CD14-positive monocyte (primary cell): ENCODE results near the gene CD276. TPM values are rescaled to one million over a fixed set of nuclear protein-coding genes. Genes with fewer than 3 reads are reported as not detected.

Experiments used
- DNase-seq, 3 donors: peaks; one replicate each; pipeline ENCODE4 v3.0.0-alpha.2; 2011 to 2022
- H2AFZ ChIP-seq: 2 replicates; pipeline ENCODE4 v1.6.0; 2012; ENCODE audit warnings: mild to moderate bottlenecking, low read depth, low read length, inconsistent platforms; ENCODE audit not compliant: insufficient read depth, poor library complexity, severe bottlenecking
- H3K27ac ChIP-seq, 2 donors: 1 replicate in 1 of 2; 2 replicates in 1 of 2; pipeline ENCODE4 v1.5.1; 2012 to 2013; ENCODE audit warnings: low read length in 2 of 2, control low read depth in 1 of 2, inconsistent platforms in 1 of 2, low read depth in 1 of 2, mild to moderate bottlenecking in 1 of 2
- H3K27me3 ChIP-seq, 2 donors: one replicate each; pipeline versions ENCODE4 v1.6.0 to v1.6.1; 2011 to 2013; ENCODE audit warnings: low read length in 2 of 2; ENCODE audit not compliant: control insufficient read depth in 2 of 2, insufficient read depth in 2 of 2
- H3K36me3 ChIP-seq, 2 donors: replicated peaks in 1 of 2; 1 replicate in 1 of 2; 2 replicates in 1 of 2; pipeline versions ENCODE4 v1.5.1 to v1.6.1; 2012 to 2013; ENCODE audit warnings: low read length in 2 of 2, control low read depth in 1 of 2, inconsistent platforms in 1 of 2, mild to moderate bottlenecking in 1 of 2; ENCODE audit not compliant: insufficient read depth in 2 of 2, control insufficient read depth in 1 of 2
- H3K4me1 ChIP-seq, 2 donors: 1 replicate in 1 of 2; 2 replicates in 1 of 2; pipeline versions ENCODE4 v1.5.1 to v1.6.1; 2012 to 2013; ENCODE audit warnings: low read length in 2 of 2, control low read depth in 1 of 2, inconsistent platforms in 1 of 2, mild to moderate bottlenecking in 1 of 2, moderate library complexity in 1 of 2; ENCODE audit not compliant: insufficient read depth in 2 of 2, control insufficient read depth in 1 of 2
- H3K4me2 ChIP-seq: replicated peaks from 2 replicates; pipeline ENCODE3; 2012; ENCODE audit warnings: low read length, moderate library complexity, mild to moderate bottlenecking; ENCODE audit not compliant: poor library complexity, severe bottlenecking; ENCODE audit errors: extremely low read depth
- H3K4me3 ChIP-seq, 3 experiments: fragments of 200-600 bp in 1 of 3; sonication (generic) in 1 of 3; replicated peaks in 1 of 3; 1 replicate in 2 of 3; 2 replicates in 1 of 3; pipeline ENCODE4 v1.5.1; 2011 to 2013; ENCODE audit warnings: low read length in 3 of 3, mild to moderate bottlenecking in 3 of 3, control low read depth in 2 of 3, low read depth in 2 of 3, inconsistent platforms in 1 of 3, moderate library complexity in 1 of 3
- H3K79me2 ChIP-seq: 2 replicates; pipeline ENCODE4 v1.6.0; 2012; ENCODE audit warnings: mild to moderate bottlenecking, control low read depth, inconsistent platforms, low read length, moderate library complexity; ENCODE audit not compliant: insufficient read depth
- H3K9ac ChIP-seq: 2 replicates; pipeline ENCODE4 v1.6.0; 2017; ENCODE audit warnings: low read length, mild to moderate bottlenecking; ENCODE audit not compliant: insufficient read depth, poor library complexity, severe bottlenecking
- H3K9me3 ChIP-seq, 2 donors: replicated peaks in 1 of 2; 1 replicate in 1 of 2; 2 replicates in 1 of 2; pipeline versions ENCODE4 v1.5.1 to v1.6.1; 2012 to 2013; ENCODE audit warnings: low read length in 2 of 2, control low read depth in 1 of 2; ENCODE audit not compliant: control insufficient read depth in 1 of 2, insufficient read depth in 1 of 2
- H4K20me1 ChIP-seq: 2 replicates; pipeline ENCODE4 v1.6.0; 2012; ENCODE audit warnings: mild to moderate bottlenecking, low read length, control low read depth, moderate library complexity; ENCODE audit not compliant: insufficient read depth
- H3K27ac Mint-ChIP-seq, 7 donors: one replicate each; pipeline ENCODE4 v1.8.0; 2020; ENCODE audit warnings: mild to moderate bottlenecking in 7 of 7, mixed read lengths in 7 of 7, moderate library complexity in 6 of 7, inconsistent platforms in 2 of 7
- H3K27me3 Mint-ChIP-seq, 3 donors: one replicate each; pipeline ENCODE4 v1.8.0; 2021 to 2022; ENCODE audit warnings: low read depth in 3 of 3, mild to moderate bottlenecking in 3 of 3, mixed read lengths in 3 of 3, moderate library complexity in 3 of 3, inconsistent platforms in 1 of 3
- H3K36me3 Mint-ChIP-seq, 2 donors: one replicate each; pipeline ENCODE4 v1.8.0; 2020; ENCODE audit warnings: mixed read lengths in 2 of 2, inconsistent platforms in 1 of 2, mild to moderate bottlenecking in 1 of 2
- H3K4me1 Mint-ChIP-seq: one replicate; pipeline ENCODE4 v1.8.0; 2020; ENCODE audit warnings: mild to moderate bottlenecking, mixed read lengths
- H3K4me3 Mint-ChIP-seq, 2 donors: one replicate each; pipeline ENCODE4 v1.8.0; 2020; ENCODE audit warnings: mild to moderate bottlenecking in 2 of 2, mixed read lengths in 2 of 2, moderate library complexity in 1 of 2
- H3K9me3 Mint-ChIP-seq, 7 donors: one replicate each; pipeline ENCODE4 v1.8.0; 2020 to 2022; ENCODE audit warnings: mixed read lengths in 7 of 7, mild to moderate bottlenecking in 6 of 7, moderate library complexity in 6 of 7, inconsistent platforms in 2 of 7
- WGBS: methylation state at CpG from one replicate; pipeline ENCODE4 v1.1.5; 2013; ENCODE audit warnings: missing lambda C conversion rate; ENCODE audit not compliant: insufficient coverage; 5-methylcytosine and 5-hydroxymethylcytosine counted together
- intact Hi-C, 2 donors: fragments of 100-400 bp; cut with micrococcal nuclease; formaldehyde crosslinking; loops; one replicate each; pipeline versions ENCODE4 v1.15.0 to v1.15.1; 2023
- polyA plus RNA-seq, 3 donors: library from polyadenylated mRNA; depleted of rRNA in 1 of 3; unstranded in 2 of 3; stranded (reverse) in 1 of 3; fragments of 300-500 nt in 2 of 3; fragments of >200 nt in 1 of 3; fragmentation: Illumina TruSeq in 2 of 3; gene quantifications; 1 replicate in 2 of 3; 2 replicates in 1 of 3; pipeline ENCODE4 v1.2.3, GENCODE V29; 2012 to 2021
- TF ChIP-seq, protein P1 (sequence below): fragments of 200-600 bp; IDR thresholded peaks from one replicate; pipeline ENCODE4 v1.8.0; 2022; ENCODE audit warnings: antibody characterized with exemption, mild to moderate bottlenecking

The CD276 gene
- polyA plus RNA-seq, 3 donors, result 0.52 to 0.72 (median 0.64) TPM

DNA sequence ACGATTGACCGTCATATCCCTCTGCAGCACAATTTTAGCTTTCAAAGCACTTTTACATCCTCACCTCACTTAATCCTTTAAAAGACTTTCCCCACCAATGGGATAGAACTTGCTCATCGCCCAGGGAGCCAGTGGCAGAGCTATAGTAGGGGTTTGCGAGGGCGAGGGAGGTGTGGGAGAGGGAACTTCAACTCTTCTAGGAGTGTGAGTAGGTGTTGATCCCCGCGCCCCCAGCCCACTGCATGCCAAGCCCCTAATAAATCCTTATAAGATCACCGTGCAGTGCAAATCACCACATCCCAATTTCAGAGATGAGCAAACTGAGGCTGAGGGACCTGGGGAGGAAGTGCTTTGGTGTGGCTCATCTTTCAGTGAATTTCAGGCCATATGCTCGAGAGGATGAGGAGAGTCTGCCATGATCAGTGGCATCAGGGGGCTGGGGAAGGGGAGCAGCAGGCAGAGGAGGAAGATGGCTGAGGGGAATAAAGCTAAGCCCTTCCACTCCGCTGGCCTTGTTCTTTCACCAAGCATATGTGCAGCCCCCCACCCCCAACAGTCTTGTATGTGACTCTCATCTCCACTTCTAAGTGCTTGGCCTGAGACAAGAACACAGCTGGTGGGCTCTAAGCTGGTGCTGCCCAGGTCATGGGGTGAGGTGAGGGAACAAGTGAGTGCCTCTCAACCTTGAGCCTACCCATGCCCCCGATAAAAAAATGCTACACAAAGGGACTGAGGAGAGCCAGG is 63.8 kb downstream of the CD276 start:
- intact Hi-C loops, result no loop called here
- H3K9me3 ChIP-seq, result no peaks in the 10 kb centered on the region

DNA sequence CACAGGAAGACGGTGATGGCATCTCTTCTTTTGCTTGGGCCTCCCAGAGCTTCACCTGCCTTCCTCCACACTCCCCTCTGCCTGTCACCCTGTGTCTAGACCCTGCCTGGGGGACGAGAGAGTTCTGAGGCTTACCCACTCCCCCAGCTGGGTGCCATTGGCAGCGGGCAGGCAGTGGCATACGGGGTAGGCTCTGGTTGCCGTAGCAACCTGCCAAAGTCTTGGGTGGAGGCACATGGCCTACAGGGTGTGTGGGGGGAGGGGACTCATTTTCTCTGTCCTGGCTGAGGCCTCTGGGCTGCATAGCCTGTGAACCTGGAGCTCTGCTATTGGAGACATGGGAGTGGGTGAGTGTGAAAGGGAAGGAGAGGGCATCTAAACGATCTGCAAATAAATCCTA is 64.5 kb downstream of the CD276 start:
- peaks cover 44 to 78% (median 55%) of the 10 kb centered on the region in 3 donors for H3K27me3 Mint-ChIP-seq

More for the DNA sequence above, 63.8 kb downstream of the CD276 start:
- Mint-ChIP-seq H3K36me3 (no peaks in the 10 kb centered on the region), H3K4me3 (peak overlapping the region in 1 of 2 donors; percentile 21), H3K9me3 (peaks cover 0 to 3% (median 2%) of the 10 kb centered on the region in 7 donors), H3K4me1 (no peaks in the 10 kb centered on the region), H3K27me3 (peaks cover 40 to 71% (median 51%) of the 10 kb centered on the region in 3 donors), H3K27ac (no peak overlapping the region)
- no peak overlapping the region for H3K9ac ChIP-seq
- H3K4me3 ChIP-seq, result no peak overlapping the region
- no peaks in the 10 kb centered on the region for H4K20me1 ChIP-seq
- H3K4me2 ChIP-seq, result no peak overlapping the region
- WGBS, result 71% methylated on average over 1 of the region's 11 CpGs
- no peak overlapping the region for H2AFZ ChIP-seq
- no peaks in the 10 kb centered on the region for H3K4me1 ChIP-seq
- no peak overlapping the region for H3K27ac ChIP-seq
- H3K27me3 ChIP-seq, result peaks cover 12 to 35% of the 10 kb centered on the region in 2 donors
- no peak for DNase-seq
- H3K36me3 ChIP-seq, result no peaks in the 10 kb centered on the region
- H3K79me2 ChIP-seq, result no peaks in the 10 kb centered on the region
- TF ChIP-seq, protein P1, sequence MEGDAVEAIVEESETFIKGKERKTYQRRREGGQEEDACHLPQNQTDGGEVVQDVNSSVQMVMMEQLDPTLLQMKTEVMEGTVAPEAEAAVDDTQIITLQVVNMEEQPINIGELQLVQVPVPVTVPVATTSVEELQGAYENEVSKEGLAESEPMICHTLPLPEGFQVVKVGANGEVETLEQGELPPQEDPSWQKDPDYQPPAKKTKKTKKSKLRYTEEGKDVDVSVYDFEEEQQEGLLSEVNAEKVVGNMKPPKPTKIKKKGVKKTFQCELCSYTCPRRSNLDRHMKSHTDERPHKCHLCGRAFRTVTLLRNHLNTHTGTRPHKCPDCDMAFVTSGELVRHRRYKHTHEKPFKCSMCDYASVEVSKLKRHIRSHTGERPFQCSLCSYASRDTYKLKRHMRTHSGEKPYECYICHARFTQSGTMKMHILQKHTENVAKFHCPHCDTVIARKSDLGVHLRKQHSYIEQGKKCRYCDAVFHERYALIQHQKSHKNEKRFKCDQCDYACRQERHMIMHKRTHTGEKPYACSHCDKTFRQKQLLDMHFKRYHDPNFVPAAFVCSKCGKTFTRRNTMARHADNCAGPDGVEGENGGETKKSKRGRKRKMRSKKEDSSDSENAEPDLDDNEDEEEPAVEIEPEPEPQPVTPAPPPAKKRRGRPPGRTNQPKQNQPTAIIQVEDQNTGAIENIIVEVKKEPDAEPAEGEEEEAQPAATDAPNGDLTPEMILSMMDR, result no peak

More for the DNA sequence above, 64.5 kb downstream of the CD276 start:
- Histone ChIP-seq H3K4me1 (no peaks in the 10 kb centered on the region), H3K4me3 (no peak overlapping the region), H3K9ac (no peak overlapping the region), H3K27ac (no peak overlapping the region), H2AFZ (no peak overlapping the region), H3K9me3 (no peaks in the 10 kb centered on the region), H4K20me1 (no peaks in the 10 kb centered on the region), H3K27me3 (peaks cover 15 to 40% of the 10 kb centered on the region in 2 donors), H3K36me3 (no peaks in the 10 kb centered on the region), H3K4me2 (no peak overlapping the region), H3K79me2 (no peaks in the 10 kb centered on the region)
- Mint-ChIP-seq H3K4me1 (no peaks in the 10 kb centered on the region), H3K36me3 (peaks cover 0 to under 1% of the 10 kb centered on the region in 2 donors), H3K27ac (no peak overlapping the region), H3K4me3 (no peak overlapping the region), H3K9me3 (peaks cover 0 to 3% (median 2%) of the 10 kb centered on the region in 7 donors)
- intact Hi-C loops, result no loop called here
- WGBS, result 73% methylated on average over 4 of the region's 6 CpGs
- DNase-seq, result no peak
- TF ChIP-seq, protein P1, result no peak
